Adrenal gland (tissue), 5 donors: ENCODE data around the gene MROH8.

ENCODE experiments used
- CTCF ChIP-seq, 6 experiments: fragments of 450-650 bp in 4 of 6; fragments of 200-600 bp in 2 of 6; sonication (generic) in 1 of 6; IDR thresholded peaks; 1 replicate in 5 of 6; 2 replicates in 1 of 6; pipeline versions ENCODE4 v1.5.1 to v1.8.0; 2016 to 2021; ENCODE audit warnings: antibody characterized with exemption in 6 of 6, mild to moderate bottlenecking in 2 of 6, moderate library complexity in 1 of 6
- POLR2A ChIP-seq, 2 donors: fragments of 450-650 bp; IDR thresholded peaks; one replicate each; pipeline ENCODE4 v1.6.1; 2017; ENCODE audit warnings: antibody characterized with exemption in 2 of 2, mild to moderate bottlenecking in 2 of 2, moderate library complexity in 1 of 2
- donor health status: DM: no; HTN: no; CAD: no.

- TF ChIP-seq CTCF (IDR thresholded peaks at IDR 0.05) (no peak), POLR2A (IDR thresholded peaks at IDR 0.05) (no peak)
Measured at GRCh38 chr20:37123441-37123840, 55.9 kb downstream of the MROH8 start.
